Sigmoid colon (tissue), 4 donors: ENCODE results near the gene PRKCB.

ENCODE experiments used
- EP300 ChIP-seq, 4 donors: sonication (generic); formaldehyde crosslinking; IDR thresholded peaks; one replicate each; pipeline ENCODE4 v1.6.1; 2017; ENCODE audit warnings: antibody characterized with exemption in 4 of 4
- POLR2A ChIP-seq, 2 donors: fragments of 450-650 bp; IDR thresholded peaks; one replicate each; pipeline ENCODE4 v1.6.1; 2016; ENCODE audit warnings: antibody characterized with exemption in 2 of 2, mild to moderate bottlenecking in 2 of 2, moderate library complexity in 2 of 2
- POLR2AphosphoS5 ChIP-seq, 4 donors: sonication (generic); formaldehyde crosslinking; IDR thresholded peaks; one replicate each; pipeline ENCODE4 v1.6.1; 2017; ENCODE audit warnings: antibody characterized with exemption in 4 of 4
- TF ChIP-seq, protein P1 (sequence below), 4 experiments: fragments of 450-650 bp in 3 of 4; fragments of 200-600 bp in 1 of 4; IDR thresholded peaks; one replicate each; pipeline ENCODE4 v1.5.1; 2016 to 2019; ENCODE audit warnings: antibody characterized with exemption in 4 of 4, mild to moderate bottlenecking in 3 of 4, moderate library complexity in 2 of 4

DNA sequence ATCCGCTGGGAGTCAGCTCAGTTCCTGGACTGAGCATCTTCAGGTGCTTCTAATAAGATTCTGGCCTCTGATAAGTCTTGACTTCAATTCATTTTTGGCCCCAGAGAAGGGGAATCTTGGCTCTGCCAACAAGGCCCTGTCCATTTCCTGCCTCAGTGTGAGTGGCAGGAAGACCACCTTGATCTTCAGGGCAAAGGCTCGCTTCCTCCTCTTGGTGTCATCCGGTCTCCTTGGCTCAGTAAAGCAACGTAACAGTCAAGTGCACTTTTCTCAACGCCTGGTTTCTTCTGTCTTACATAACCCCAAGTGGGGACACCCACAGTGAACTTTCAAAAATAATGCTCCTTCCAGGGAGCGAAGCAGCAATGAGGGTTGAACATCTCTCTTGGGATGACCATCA, 169.8 kb downstream of the PRKCB start:
- TF ChIP-seq, protein P1, sequence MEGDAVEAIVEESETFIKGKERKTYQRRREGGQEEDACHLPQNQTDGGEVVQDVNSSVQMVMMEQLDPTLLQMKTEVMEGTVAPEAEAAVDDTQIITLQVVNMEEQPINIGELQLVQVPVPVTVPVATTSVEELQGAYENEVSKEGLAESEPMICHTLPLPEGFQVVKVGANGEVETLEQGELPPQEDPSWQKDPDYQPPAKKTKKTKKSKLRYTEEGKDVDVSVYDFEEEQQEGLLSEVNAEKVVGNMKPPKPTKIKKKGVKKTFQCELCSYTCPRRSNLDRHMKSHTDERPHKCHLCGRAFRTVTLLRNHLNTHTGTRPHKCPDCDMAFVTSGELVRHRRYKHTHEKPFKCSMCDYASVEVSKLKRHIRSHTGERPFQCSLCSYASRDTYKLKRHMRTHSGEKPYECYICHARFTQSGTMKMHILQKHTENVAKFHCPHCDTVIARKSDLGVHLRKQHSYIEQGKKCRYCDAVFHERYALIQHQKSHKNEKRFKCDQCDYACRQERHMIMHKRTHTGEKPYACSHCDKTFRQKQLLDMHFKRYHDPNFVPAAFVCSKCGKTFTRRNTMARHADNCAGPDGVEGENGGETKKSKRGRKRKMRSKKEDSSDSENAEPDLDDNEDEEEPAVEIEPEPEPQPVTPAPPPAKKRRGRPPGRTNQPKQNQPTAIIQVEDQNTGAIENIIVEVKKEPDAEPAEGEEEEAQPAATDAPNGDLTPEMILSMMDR (IDR thresholded peaks at IDR 0.05) = no peak
- TF ChIP-seq POLR2AphosphoS5 (IDR thresholded peaks at IDR 0.05) (no peak), POLR2A (IDR thresholded peaks at IDR 0.05) (no peak), EP300 (IDR thresholded peaks at IDR 0.05) (no peak)
